Colonic mucosa (tissue), 4 donors: ENCODE measurements around the gene SLC26A1. TPM values are rescaled to one million over a fixed set of nuclear protein-coding genes. Genes with fewer than 3 reads are reported as not detected.
A peak's percentile ranks its signal among the peaks of the same experiment; 100 is the strongest.

ENCODE experiments used
- DNase-seq: peaks from one replicate; pipeline ENCODE4 v3.0.0-alpha.2; 2020
- H3K27ac ChIP-seq: fragments of 200-600 bp; one replicate; pipeline ENCODE4 v1.8.0; 2021
- H3K27me3 ChIP-seq: fragments of 200-600 bp; one replicate; pipeline ENCODE4 v1.8.0; 2021
- H3K36me3 ChIP-seq: fragments of 200-600 bp; one replicate; pipeline ENCODE4 v1.8.0; 2021
- H3K4me1 ChIP-seq: fragments of 200-600 bp; one replicate; pipeline ENCODE4 v1.8.0; 2021; ENCODE audit warnings: mild to moderate bottlenecking
- H3K4me3 ChIP-seq: fragments of 200-600 bp; one replicate; pipeline ENCODE4 v1.8.0; 2021
- H3K9ac ChIP-seq, 2 donors: one replicate each; pipeline ENCODE4 v1.7.0; 2013; ENCODE audit warnings: control low read depth in 2 of 2, low read depth in 2 of 2, low read length in 2 of 2
- H3K9me3 ChIP-seq: fragments of 200-600 bp; one replicate; pipeline ENCODE4 v1.8.0; 2021
- CTCF ChIP-seq: fragments of 200-600 bp; IDR thresholded peaks from one replicate; pipeline ENCODE4 v1.8.0; 2022; ENCODE audit warnings: antibody characterized with exemption, mild to moderate bottlenecking
- intact Hi-C: fragments of 100-400 bp; cut with DNase I; formaldehyde crosslinking; loops from one replicate; pipeline ENCODE4 v1.14.1; 2022
- total RNA-seq, 2 donors: library from RNA; stranded (reverse); fragmentation: NEBNext Ultra II Directional in 1 of 2; extraction: Animal tissue kit (Norgen Biotek cat#: 25700) in 1 of 2; gene quantifications; one replicate each; pipeline ENCODE4 v1.2.1, GENCODE V29; 2021
- donor health status: healthy.
- donor health status: DM: no; HTN: no; CAD: no.
- donor health status: DM: no; HTN: no; CAD: no.

Gene SLC26A1
- total RNA-seq, 2 donors from 2014 or later = 0.77 to 3.8 TPM

- Histone ChIP-seq H3K4me3 (no peak overlapping the region), H3K9ac (no peak overlapping the region)
Measured at GRCh38 chr4:954211-955020, 38.8 kb downstream of the SLC26A1 start.

GRCh38 chr4:953574-953915, 39.7 kb downstream of the SLC26A1 start:
- peak; percentile 12 for DNase-seq
- Histone ChIP-seq H3K4me1 (no peaks in the 10 kb centered on the region), H3K9me3 (no peaks in the 10 kb centered on the region), H3K27me3 (no peaks in the 10 kb centered on the region), H3K27ac (no peak overlapping the region), H3K9ac (no peak overlapping the region), H3K36me3 (no peaks in the 10 kb centered on the region), H3K4me3 (no peak overlapping the region)
- intact Hi-C loops = no loop called here
- no peak for TF ChIP-seq CTCF

More at GRCh38 chr4:954211-955020, 38.8 kb downstream of the SLC26A1 start:
- Histone ChIP-seq H3K27ac (no peak overlapping the region), H3K9me3 (no peaks in the 10 kb centered on the region), H3K4me1 (no peaks in the 10 kb centered on the region), H3K36me3 (no peaks in the 10 kb centered on the region), H3K27me3 (no peaks in the 10 kb centered on the region)
- intact Hi-C loops = no loop called here
- peak; percentile 10 for DNase-seq
- no peak for TF ChIP-seq CTCF

GRCh38 chr4:952881-953573, 40.2 kb downstream of the SLC26A1 start:
- intact Hi-C loops = no loop called here

GRCh38 chr4:951594-952468, 41.4 kb downstream of the SLC26A1 start:
- DNase-seq = peak; percentile 14
- Histone ChIP-seq H3K4me3 (no peak overlapping the region), H3K36me3 (no peaks in the 10 kb centered on the region), H3K4me1 (no peaks in the 10 kb centered on the region), H3K27me3 (no peaks in the 10 kb centered on the region), H3K9ac (no peak overlapping the region), H3K27ac (no peak overlapping the region), H3K9me3 (no peaks in the 10 kb centered on the region)
- intact Hi-C loops = no loop called here
- no peak for TF ChIP-seq CTCF

More at GRCh38 chr4:952881-953573, 40.2 kb downstream of the SLC26A1 start:
- Histone ChIP-seq H3K4me1 (no peaks in the 10 kb centered on the region), H3K36me3 (no peaks in the 10 kb centered on the region), H3K4me3 (no peak overlapping the region), H3K27me3 (no peaks in the 10 kb centered on the region), H3K9me3 (no peaks in the 10 kb centered on the region), H3K27ac (no peak overlapping the region), H3K9ac (no peak overlapping the region)
- TF ChIP-seq CTCF = no peak
- DNase-seq = peak; percentile 15

GRCh38 chr4:951186-951585, 42.0 kb downstream of the SLC26A1 start:
- TF ChIP-seq CTCF = no peak
- H3K4me1 ChIP-seq = no peaks in the 10 kb centered on the region
- no peak overlapping the region for H3K27ac ChIP-seq
- H3K9me3 ChIP-seq = no peaks in the 10 kb centered on the region
- H3K36me3 ChIP-seq = no peaks in the 10 kb centered on the region
- no peak overlapping the region for H3K9ac ChIP-seq
- intact Hi-C loops = no loop called here
- no peak overlapping the region for H3K4me3 ChIP-seq
- H3K27me3 ChIP-seq = no peaks in the 10 kb centered on the region
- no peak for DNase-seq
